Liver (tissue), 9 donors: Measurements from ENCODE around the gene NTNG2. TPM values are rescaled to one million over a fixed set of nuclear protein-coding genes. Genes with fewer than 3 reads are reported as not detected.

Source experiments
- DNase-seq: peaks from one replicate; pipeline ENCODE4 v3.0.0-alpha.2; 2017; ENCODE audit warnings: low spot score
- H3K27ac ChIP-seq, 2 donors: one replicate each; pipeline ENCODE4 v1.7.0; 2013; ENCODE audit warnings: inconsistent platforms in 2 of 2, low read length in 2 of 2, control low read depth in 1 of 2, low read depth in 1 of 2, mild to moderate bottlenecking in 1 of 2
- H3K27me3 ChIP-seq, 4 donors: one replicate each; pipeline versions ENCODE4 v1.6.1 to v1.7.0; 2013; ENCODE audit warnings: low read length in 3 of 4, inconsistent platforms in 1 of 4, mild to moderate bottlenecking in 1 of 4, moderate library complexity in 1 of 4; ENCODE audit not compliant: control insufficient read depth in 4 of 4, insufficient read depth in 4 of 4
- H3K36me3 ChIP-seq, 4 donors: one replicate each; pipeline versions ENCODE4 v1.6.1 to v1.7.0; 2013; ENCODE audit warnings: low read length in 3 of 4, mild to moderate bottlenecking in 3 of 4, low read depth in 1 of 4, moderate library complexity in 1 of 4; ENCODE audit not compliant: control insufficient read depth in 4 of 4, insufficient read depth in 3 of 4
- H3K4me1 ChIP-seq, 4 donors: one replicate each; pipeline versions ENCODE4 v1.6.1 to v1.7.0; 2013; ENCODE audit warnings: low read length in 3 of 4, mild to moderate bottlenecking in 3 of 4, moderate library complexity in 1 of 4; ENCODE audit not compliant: control insufficient read depth in 4 of 4, insufficient read depth in 4 of 4
- H3K4me3 ChIP-seq, 3 donors: one replicate each; pipeline versions ENCODE4 v1.6.1 to v1.7.0; 2013; ENCODE audit warnings: low read length in 3 of 3, control low read depth in 1 of 3, low read depth in 1 of 3, mild to moderate bottlenecking in 1 of 3
- H3K9ac ChIP-seq, 2 donors: one replicate each; pipeline ENCODE4 v1.7.0; 2013; ENCODE audit warnings: low read length in 2 of 2, mild to moderate bottlenecking in 2 of 2, moderate library complexity in 2 of 2, control low read depth in 1 of 2, low read depth in 1 of 2
- H3K9me3 ChIP-seq, 4 donors: one replicate each; pipeline versions ENCODE4 v1.6.1 to v1.7.0; 2013; ENCODE audit warnings: low read length in 3 of 4; ENCODE audit not compliant: control insufficient read depth in 4 of 4
- ATF3 ChIP-seq: IDR thresholded peaks from 2 replicates; pipeline ENCODE4 v1.6.1; 2016; ENCODE audit warnings: antibody characterized with exemption
- CTCF ChIP-seq: fragments of 150-350 bp; IDR thresholded peaks from 2 replicates; pipeline ENCODE4 v1.5.1; 2017; ENCODE audit warnings: improper control_type of control experiment, low read depth, low read length; ENCODE audit not compliant: missing input control
- EGR1 ChIP-seq, 2 donors: IDR thresholded peaks; 2 replicates each; pipeline ENCODE4 v1.6.1; 2016 to 2018; ENCODE audit warnings: antibody characterized with exemption in 2 of 2, low read depth in 2 of 2
- FOXA1 ChIP-seq: IDR thresholded peaks from 2 replicates; pipeline ENCODE4 v1.6.1; 2016; ENCODE audit warnings: antibody characterized with exemption
- FOXA2 ChIP-seq: IDR thresholded peaks from 2 replicates; pipeline ENCODE4 v1.6.1; 2016; ENCODE audit warnings: antibody characterized with exemption
- GABPA ChIP-seq, 2 donors: IDR thresholded peaks in 1 of 2; conservative IDR thresholded peaks in 1 of 2; 2 replicates each; pipeline ENCODE4 v1.6.1; 2016; ENCODE audit warnings: antibody characterized with exemption in 2 of 2, mild to moderate bottlenecking in 1 of 2, moderate library complexity in 1 of 2
- HNF4A ChIP-seq, 2 donors: conservative IDR thresholded peaks; 2 replicates each; pipeline ENCODE4 v1.6.1; 2016; ENCODE audit warnings: antibody characterized with exemption in 2 of 2, mild to moderate bottlenecking in 2 of 2
- HNF4G ChIP-seq: IDR thresholded peaks from 2 replicates; pipeline ENCODE4 v1.6.1; 2016; ENCODE audit warnings: antibody characterized with exemption
- JUND ChIP-seq, 2 donors: IDR thresholded peaks; 2 replicates each; pipeline ENCODE4 v1.6.1; 2016; ENCODE audit warnings: antibody characterized with exemption in 2 of 2
- MAX ChIP-seq: IDR thresholded peaks from 2 replicates; pipeline ENCODE4 v1.6.1; 2016; ENCODE audit warnings: antibody characterized with exemption
- NR2F2 ChIP-seq: IDR thresholded peaks from 2 replicates; pipeline ENCODE4 v1.6.1; 2016; ENCODE audit warnings: antibody characterized with exemption
- RAD21 ChIP-seq, 2 donors: IDR thresholded peaks; 2 replicates each; pipeline ENCODE4 v1.6.1; 2016; ENCODE audit warnings: antibody characterized with exemption in 2 of 2, mild to moderate bottlenecking in 2 of 2
- REST ChIP-seq: IDR thresholded peaks from 2 replicates; pipeline ENCODE4 v1.6.1; 2016; ENCODE audit warnings: antibody characterized with exemption, mild to moderate bottlenecking
- RXRA ChIP-seq, 2 donors: IDR thresholded peaks; 2 replicates each; pipeline ENCODE4 v1.6.1; 2017 to 2018; ENCODE audit warnings: antibody characterized with exemption in 2 of 2, mild to moderate bottlenecking in 1 of 2
- SP1 ChIP-seq: IDR thresholded peaks from 2 replicates; pipeline ENCODE4 v1.6.1; 2018; ENCODE audit warnings: antibody characterized with exemption, mild to moderate bottlenecking
- TAF1 ChIP-seq: conservative IDR thresholded peaks from 2 replicates; pipeline ENCODE4 v1.6.1; 2016; ENCODE audit warnings: antibody characterized with exemption, mild to moderate bottlenecking
- YY1 ChIP-seq: IDR thresholded peaks from 2 replicates; pipeline ENCODE4 v1.6.1; 2016; ENCODE audit warnings: antibody characterized with exemption, mild to moderate bottlenecking
- ZBTB33 ChIP-seq: IDR thresholded peaks from 2 replicates; pipeline ENCODE4 v1.6.1; 2016; ENCODE audit warnings: antibody characterized with exemption
- WGBS: extraction: QIAGEN DNeasy Blood & Tissue Kit; methylation state at CpG from one replicate; pipeline ENCODE4 v1.1.7; 2013; 5-methylcytosine and 5-hydroxymethylcytosine counted together
- polyA plus RNA-seq, 2 donors: library from polyadenylated mRNA; stranded (reverse) in 1 of 2; unstranded in 1 of 2; fragments of 200-250 nt in 1 of 2; fragments of >200 nt in 1 of 2; fragmentation: Nextera tagmentation in 1 of 2; extraction: Ambion mirVana in 1 of 2; gene quantifications; one replicate each; pipeline versions ENCODE4 v1.2.1 to v1.2.3, GENCODE V29; 2013 to 2015
- total RNA-seq, 2 donors: library from RNA; depleted of rRNA; stranded (reverse); fragments of >200 nt; gene quantifications; one replicate each; pipeline ENCODE4 v1.2.3, GENCODE V29; 2014
- donor health status: healthy.
- donor health status: healthy.
- donor health status: healthy.
- donor health status: healthy.
- donor health status: healthy.

Gene NTNG2
- total and polyA plus RNA-seq, 4 donors: 0.12 to 0.42 (median 0.28) TPM; not detected in 1

- no peak for DNase-seq
- Histone ChIP-seq H3K4me3 (no peak overlapping the region), H3K4me1 (no peaks in the 10 kb centered on the region), H3K27me3 (peaks cover 0 to 4% (median under 1%) of the 10 kb centered on the region in 4 donors), H3K9ac (no peak overlapping the region), H3K9me3 (no peaks in the 10 kb centered on the region), H3K27ac (no peak overlapping the region), H3K36me3 (no peaks in the 10 kb centered on the region)
- WGBS: 81% methylated on average over 8 of the region's 8 CpGs
- TF ChIP-seq ATF3 (no peak), MAX (no peak), FOXA2 (no peak), YY1 (no peak), HNF4G (no peak)
Observed at GRCh38 chr9:132194508-132194907, 32.6 kb downstream of the NTNG2 start.

- no peak for TF ChIP-seq HNF4G
- no peak for TF ChIP-seq GABPA (IDR thresholded peaks at IDR 0.05 in 1 of 2, conservative IDR thresholded peaks at IDR 0.05 in 1 of 2)
- TF ChIP-seq MAX: no peak
- TF ChIP-seq YY1: no peak
- no peak for TF ChIP-seq ZBTB33
- TF ChIP-seq RAD21 (IDR thresholded peaks at IDR 0.05): no peak
- no peak for TF ChIP-seq NR2F2
- no peak for TF ChIP-seq REST
- no peak for TF ChIP-seq RXRA (IDR thresholded peaks at IDR 0.05)
- no peak for TF ChIP-seq JUND (IDR thresholded peaks at IDR 0.05)
- TF ChIP-seq EGR1 (IDR thresholded peaks at IDR 0.05; ENCODE audit: low read depth in 2 of 2): no peak
- TF ChIP-seq ATF3: no peak
- no peak for TF ChIP-seq TAF1
- TF ChIP-seq CTCF: no peak
- TF ChIP-seq FOXA1: no peak
- TF ChIP-seq HNF4A (conservative IDR thresholded peaks at IDR 0.05): no peak
- TF ChIP-seq SP1: no peak
- TF ChIP-seq FOXA2: no peak
- Histone ChIP-seq H3K9ac (no peak overlapping the region), H3K27me3 (peaks cover 0 to 7% (median 2%) of the 10 kb centered on the region in 4 donors), H3K9me3 (no peaks in the 10 kb centered on the region), H3K4me3 (no peak overlapping the region), H3K4me1 (no peaks in the 10 kb centered on the region), H3K27ac (no peak overlapping the region), H3K36me3 (no peaks in the 10 kb centered on the region)
- no peak for DNase-seq
- 85% methylated on average over 6 of the region's 6 CpGs for WGBS
Observed at GRCh38 chr9:132197315-132197714, 35.5 kb downstream of the NTNG2 start.
